ENCODE results near the gene TMUB1. TPM values are rescaled to one million over a fixed set of nuclear protein-coding genes. Genes with fewer than 3 reads are reported as not detected.

The TMUB1 gene
- total RNA-seq, 1 experiment from 2014 or later: 44.2 TPM

- Histone ChIP-seq H3K36me3 (peaks cover 24% of the 10 kb centered on the region), H3K27ac (peak overlapping the region; percentile 5; the same call in 1 of the 2 replicates), H3K4me3 (no peak overlapping the region), H3K4me1 (peaks cover 7% of the 10 kb centered on the region), H3K27me3 (no peaks in the 10 kb centered on the region), H3K9me3 (replicated peaks) (no peaks in the 10 kb centered on the region)
- peak in 1 of 2 experiments; percentile 37 for DNase-seq
Measured at GRCh38 chr7:151099486-151100211, 16.4 kb upstream of the TMUB1 start.

GRCh38 chr7:151095828-151096475 lies 12.7 kb upstream of the TMUB1 start:
- no peaks in the 10 kb centered on the region for H3K9me3 ChIP-seq (replicated peaks)
- no peak overlapping the region for H3K27ac ChIP-seq
- no peak for DNase-seq

GRCh38 chr7:151095123-151095797 lies 12.0 kb upstream of the TMUB1 start:
- no peaks in the 10 kb centered on the region for H3K9me3 ChIP-seq (replicated peaks)
- DNase-seq: no peak
- H3K4me1 ChIP-seq: peaks cover 7% of the 10 kb centered on the region
- no peak overlapping the region for H3K4me3 ChIP-seq
- no peak overlapping the region for H3K27ac ChIP-seq
- H3K36me3 ChIP-seq: peaks cover 13% of the 10 kb centered on the region
- no peaks in the 10 kb centered on the region for H3K27me3 ChIP-seq

More at GRCh38 chr7:151095828-151096475, 12.7 kb upstream of the TMUB1 start:
- Histone ChIP-seq H3K36me3 (peaks cover 13% of the 10 kb centered on the region), H3K27me3 (no peaks in the 10 kb centered on the region), H3K4me3 (no peak overlapping the region), H3K4me1 (peaks cover 7% of the 10 kb centered on the region)

DNA sequence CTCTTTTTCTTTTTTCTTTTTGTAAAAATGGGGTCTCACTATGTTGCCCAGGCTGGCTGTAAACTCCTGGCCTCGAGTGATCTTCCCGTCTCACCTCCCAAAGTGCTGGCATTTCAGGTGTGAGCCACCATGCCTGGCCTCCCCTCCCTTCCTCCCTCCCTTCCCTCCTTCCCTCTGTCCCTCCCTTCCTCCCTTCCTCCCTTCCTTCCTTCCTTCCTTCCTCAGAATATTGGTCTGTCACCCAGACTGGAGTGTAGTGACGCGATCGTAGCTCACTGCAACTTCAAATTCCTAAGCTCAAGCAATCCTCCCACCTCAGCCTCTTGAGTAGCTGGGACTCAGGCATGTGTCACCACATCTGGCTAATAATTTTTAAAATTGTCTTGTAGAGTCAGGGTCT lies 11.4 kb upstream of the TMUB1 start:
- no peak for DNase-seq
- Histone ChIP-seq H3K36me3 (peaks cover 13% of the 10 kb centered on the region), H3K9me3 (replicated peaks) (no peaks in the 10 kb centered on the region), H3K4me3 (no peak overlapping the region), H3K4me1 (peaks cover 7% of the 10 kb centered on the region), H3K27ac (no peak overlapping the region), H3K27me3 (no peaks in the 10 kb centered on the region)

GRCh38 chr7:151093748-151094147 lies 10.5 kb upstream of the TMUB1 start:
- H3K9me3 ChIP-seq (replicated peaks): no peaks in the 10 kb centered on the region
- DNase-seq: no peak
- H3K36me3 ChIP-seq: peaks cover 13% of the 10 kb centered on the region
- no peak overlapping the region for H3K4me3 ChIP-seq
- no peaks in the 10 kb centered on the region for H3K27me3 ChIP-seq
- peaks cover 9% of the 10 kb centered on the region for H3K4me1 ChIP-seq
- H3K27ac ChIP-seq: no peak overlapping the region

DNA sequence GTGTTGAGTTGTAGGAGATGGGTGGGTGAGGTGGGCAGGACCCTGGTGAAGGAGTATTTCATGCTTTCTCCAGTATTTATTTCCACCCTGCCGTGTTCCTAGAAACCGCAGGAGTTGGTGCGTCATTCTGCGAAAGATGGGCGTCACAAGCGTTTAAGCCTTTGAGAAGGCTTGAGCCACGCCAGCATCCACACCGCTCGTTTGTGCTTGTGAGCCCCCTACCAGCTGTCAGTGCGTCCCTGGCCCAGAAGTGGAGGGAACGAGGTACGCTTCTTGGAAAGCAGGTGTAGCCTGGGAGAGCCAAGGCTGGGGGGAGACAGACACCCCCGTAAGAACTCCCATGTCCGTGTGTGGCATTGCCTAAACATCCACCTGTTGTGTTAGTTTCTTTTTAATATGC lies 8.7 kb upstream of the TMUB1 start:
- Histone ChIP-seq H3K9me3 (replicated peaks) (no peaks in the 10 kb centered on the region), H3K36me3 (peaks cover 19% of the 10 kb centered on the region), H3K4me3 (no peak overlapping the region), H3K27ac (no peak overlapping the region), H3K27me3 (no peaks in the 10 kb centered on the region), H3K4me1 (peaks cover 18% of the 10 kb centered on the region)
- no peak for DNase-seq

GRCh38 chr7:151091431-151091830 lies 8.1 kb upstream of the TMUB1 start:
- Histone ChIP-seq H3K4me1 (peaks cover 18% of the 10 kb centered on the region), H3K9me3 (replicated peaks) (no peaks in the 10 kb centered on the region), H3K27me3 (no peaks in the 10 kb centered on the region), H3K36me3 (peaks cover 17% of the 10 kb centered on the region), H3K4me3 (no peak overlapping the region), H3K27ac (no peak overlapping the region)
- DNase-seq: peak in 1 of 2 experiments; percentile 40

GRCh38 chr7:151091003-151091402 lies 7.7 kb upstream of the TMUB1 start:
- no peak for DNase-seq
- Histone ChIP-seq H3K27me3 (no peaks in the 10 kb centered on the region), H3K36me3 (peaks cover 17% of the 10 kb centered on the region), H3K4me1 (peaks cover 18% of the 10 kb centered on the region), H3K4me3 (no peak overlapping the region), H3K27ac (no peak overlapping the region), H3K9me3 (replicated peaks) (no peaks in the 10 kb centered on the region)

DNA sequence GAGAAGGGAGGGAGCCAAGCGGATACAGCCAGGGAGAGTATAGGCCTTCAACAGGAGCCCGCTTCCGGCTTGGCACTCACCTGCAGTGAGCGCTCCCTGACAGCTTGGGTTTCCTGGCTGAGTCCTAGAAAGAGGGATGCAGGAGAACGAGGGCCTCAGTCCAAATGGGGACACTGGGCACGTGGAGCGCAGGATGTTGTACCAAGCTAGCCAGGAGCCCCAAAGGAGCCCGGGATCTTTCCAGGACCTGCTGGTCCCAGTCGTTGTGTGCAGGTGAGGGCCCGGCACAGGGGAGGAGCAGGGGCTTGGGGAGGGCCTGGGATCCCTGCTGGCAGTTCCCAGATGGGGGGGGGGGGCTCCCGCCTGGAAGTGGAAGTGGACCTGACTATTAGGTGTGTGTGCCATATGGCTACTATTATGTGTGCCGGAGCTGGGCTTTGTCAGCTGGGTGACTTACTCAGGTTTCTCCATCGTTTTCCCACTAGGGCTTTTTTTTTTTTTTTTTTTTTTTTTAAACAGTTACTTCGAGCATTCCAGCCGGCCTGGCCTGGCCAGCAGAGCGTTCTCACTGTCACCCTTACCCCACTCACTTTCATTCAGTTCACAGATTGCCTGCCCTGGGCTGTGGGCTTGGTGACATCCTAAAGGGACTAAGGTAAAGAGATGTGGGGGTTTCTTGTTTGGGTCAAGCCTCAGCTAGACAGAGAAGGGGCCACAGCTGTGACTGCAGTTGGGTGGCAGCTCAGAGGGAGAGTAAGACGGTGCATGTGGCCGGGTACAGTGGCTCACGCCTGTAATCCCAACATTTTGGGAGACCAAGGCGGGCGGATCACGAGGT lies 6.8 kb upstream of the TMUB1 start:
- peak overlapping the region; percentile 66 for H3K27ac ChIP-seq
- DNase-seq: no peak
- no peaks in the 10 kb centered on the region for H3K27me3 ChIP-seq
- H3K4me3 ChIP-seq: no peak overlapping the region
- H3K4me1 ChIP-seq: peaks cover 21% of the 10 kb centered on the region
- H3K36me3 ChIP-seq: peaks cover 17% of the 10 kb centered on the region
- H3K9me3 ChIP-seq (replicated peaks): no peaks in the 10 kb centered on the region

- no peaks in the 10 kb centered on the region for H3K9me3 ChIP-seq (replicated peaks)
- H3K27ac ChIP-seq: peak overlapping the region; percentile 66
- H3K36me3 ChIP-seq: peaks cover 17% of the 10 kb centered on the region
- peak; percentile 90 to 95 for DNase-seq
- H3K4me3 ChIP-seq: peak overlapping the region; percentile 96
- no peaks in the 10 kb centered on the region for H3K27me3 ChIP-seq
- peaks cover 28% of the 10 kb centered on the region for H3K4me1 ChIP-seq
Measured at GRCh38 chr7:151088856-151089699, 5.8 kb upstream of the TMUB1 start.

GRCh38 chr7:151088019-151088855 lies 4.9 kb upstream of the TMUB1 start:
- no peaks in the 10 kb centered on the region for H3K9me3 ChIP-seq (replicated peaks)

GRCh38 chr7:151087245-151088018 lies 4.1 kb upstream of the TMUB1 start:
- H3K27me3 ChIP-seq: no peaks in the 10 kb centered on the region
- no peaks in the 10 kb centered on the region for H3K9me3 ChIP-seq (replicated peaks)
- DNase-seq: peak; percentile 47 to 58
- H3K27ac ChIP-seq: peak overlapping the region; percentile 66
- peak overlapping the region; percentile 96 for H3K4me3 ChIP-seq
- H3K4me1 ChIP-seq: peaks cover 31% of the 10 kb centered on the region
- peaks cover 17% of the 10 kb centered on the region for H3K36me3 ChIP-seq

More at GRCh38 chr7:151088019-151088855, 4.9 kb upstream of the TMUB1 start:
- no peaks in the 10 kb centered on the region for H3K27me3 ChIP-seq
- H3K4me3 ChIP-seq: peak overlapping the region; percentile 96
- H3K27ac ChIP-seq: peak overlapping the region; percentile 66
- peaks cover 17% of the 10 kb centered on the region for H3K36me3 ChIP-seq
- H3K4me1 ChIP-seq: peaks cover 31% of the 10 kb centered on the region
- DNase-seq: peak in 1 of 2 experiments; percentile 24
